ENCODE data around the gene CFAP210. TPM values are rescaled to one million over a fixed set of nuclear protein-coding genes. Genes with fewer than 3 reads are reported as not detected.

The CFAP210 gene
- total RNA-seq, 4 donors from 2014 or later = not detected

DNA sequence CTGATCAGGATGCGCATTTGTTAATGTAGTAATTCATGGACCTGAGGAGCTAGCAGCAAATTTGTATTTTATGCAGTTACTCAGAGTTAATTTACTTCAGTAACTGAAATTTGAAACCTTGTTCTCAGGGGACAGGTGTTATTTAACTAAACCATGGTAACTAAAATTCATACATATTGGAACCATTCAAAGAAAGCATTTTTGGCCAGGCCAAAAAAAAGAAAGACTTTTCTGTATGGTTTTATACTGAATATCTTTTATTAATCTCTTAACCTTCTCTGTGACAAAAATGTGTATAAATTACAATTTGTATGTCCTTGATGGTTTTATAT, 35.0 kb upstream of the CFAP210 start:
- Histone ChIP-seq H3K4me1 (peaks cover 5% of the 10 kb centered on the region), H3K9me3 (no peaks in the 10 kb centered on the region), H3K27me3 (no peaks in the 10 kb centered on the region), H3K36me3 (no peaks in the 10 kb centered on the region), H3K27ac (no peak overlapping the region), H3K4me3 (no peak overlapping the region)
- TF ChIP-seq POLR2AphosphoS5 (IDR thresholded peaks at IDR 0.05) = no peak
- TF ChIP-seq, protein P1, sequence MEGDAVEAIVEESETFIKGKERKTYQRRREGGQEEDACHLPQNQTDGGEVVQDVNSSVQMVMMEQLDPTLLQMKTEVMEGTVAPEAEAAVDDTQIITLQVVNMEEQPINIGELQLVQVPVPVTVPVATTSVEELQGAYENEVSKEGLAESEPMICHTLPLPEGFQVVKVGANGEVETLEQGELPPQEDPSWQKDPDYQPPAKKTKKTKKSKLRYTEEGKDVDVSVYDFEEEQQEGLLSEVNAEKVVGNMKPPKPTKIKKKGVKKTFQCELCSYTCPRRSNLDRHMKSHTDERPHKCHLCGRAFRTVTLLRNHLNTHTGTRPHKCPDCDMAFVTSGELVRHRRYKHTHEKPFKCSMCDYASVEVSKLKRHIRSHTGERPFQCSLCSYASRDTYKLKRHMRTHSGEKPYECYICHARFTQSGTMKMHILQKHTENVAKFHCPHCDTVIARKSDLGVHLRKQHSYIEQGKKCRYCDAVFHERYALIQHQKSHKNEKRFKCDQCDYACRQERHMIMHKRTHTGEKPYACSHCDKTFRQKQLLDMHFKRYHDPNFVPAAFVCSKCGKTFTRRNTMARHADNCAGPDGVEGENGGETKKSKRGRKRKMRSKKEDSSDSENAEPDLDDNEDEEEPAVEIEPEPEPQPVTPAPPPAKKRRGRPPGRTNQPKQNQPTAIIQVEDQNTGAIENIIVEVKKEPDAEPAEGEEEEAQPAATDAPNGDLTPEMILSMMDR (IDR thresholded peaks at IDR 0.05) = no peak
- no peak for TF ChIP-seq EP300 (IDR thresholded peaks at IDR 0.05)
- no peak for TF ChIP-seq POLR2A (IDR thresholded peaks at IDR 0.05)
- DNase-seq (ENCODE audit: low spot score in 2 of 2) = no peak
- 96% methylated on average over 1 of the region's 1 CpG for WGBS

DNA sequence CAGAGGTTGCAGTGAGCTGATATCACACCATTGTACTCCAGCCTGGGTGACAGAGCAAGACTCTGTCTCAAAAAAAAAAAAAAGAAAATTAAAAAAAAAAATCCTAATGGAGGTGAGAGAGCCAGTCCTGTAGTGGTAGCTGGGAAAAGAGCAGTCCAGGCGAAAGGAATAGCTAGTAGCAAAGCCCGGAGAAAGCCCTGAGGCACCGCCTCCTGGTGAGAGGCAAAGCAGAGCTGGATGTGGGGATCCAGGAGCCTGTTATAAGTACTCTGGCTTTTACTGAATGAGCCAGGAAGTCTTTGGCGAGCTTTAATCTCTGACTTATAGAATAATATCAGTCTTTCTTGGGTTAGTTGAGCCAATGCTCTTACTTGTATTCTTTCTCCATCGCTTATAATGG, 32.9 kb upstream of the CFAP210 start:
- Histone ChIP-seq H3K36me3 (no peaks in the 10 kb centered on the region), H3K9me3 (no peaks in the 10 kb centered on the region), H3K4me3 (no peak overlapping the region), H3K27ac (no peak overlapping the region), H3K4me1 (no peaks in the 10 kb centered on the region), H3K27me3 (no peaks in the 10 kb centered on the region)
- WGBS = 79% methylated on average over 5 of the region's 5 CpGs
- DNase-seq (ENCODE audit: low spot score in 2 of 2) = no peak
- no peak for TF ChIP-seq POLR2A (IDR thresholded peaks at IDR 0.05)
- no peak for TF ChIP-seq POLR2AphosphoS5 (IDR thresholded peaks at IDR 0.05)
- TF ChIP-seq, protein P1 (IDR thresholded peaks at IDR 0.05) = no peak
- TF ChIP-seq EP300 (IDR thresholded peaks at IDR 0.05) = no peak

DNA sequence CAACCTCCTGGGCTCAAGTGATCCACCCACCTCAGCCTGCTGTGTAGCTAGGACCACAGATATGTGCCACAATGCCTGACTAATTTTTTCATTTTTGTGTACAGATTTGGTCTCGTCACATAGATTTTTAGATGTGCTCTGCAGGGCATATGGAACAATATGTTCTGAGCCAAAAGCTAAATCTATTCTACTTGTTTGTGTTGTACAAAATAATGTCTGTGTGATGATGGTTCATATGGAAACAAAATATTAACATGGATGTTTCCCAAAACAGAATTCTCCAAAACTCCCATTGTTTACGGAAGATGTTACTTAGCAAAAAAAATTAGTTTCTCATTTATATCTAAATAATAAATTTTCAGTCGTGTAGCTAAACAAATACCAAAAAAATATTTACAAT, 26.8 kb upstream of the CFAP210 start:
- TF ChIP-seq POLR2AphosphoS5 (IDR thresholded peaks at IDR 0.05) = no peak
- no peak for TF ChIP-seq POLR2A (IDR thresholded peaks at IDR 0.05)
- no peak for TF ChIP-seq EP300 (IDR thresholded peaks at IDR 0.05)
- TF ChIP-seq, protein P1 (IDR thresholded peaks at IDR 0.05) = no peak
- Histone ChIP-seq H3K4me1 (peaks cover 7% of the 10 kb centered on the region), H3K36me3 (no peaks in the 10 kb centered on the region), H3K4me3 (no peak overlapping the region), H3K9me3 (no peaks in the 10 kb centered on the region), H3K27me3 (no peaks in the 10 kb centered on the region), H3K27ac (no peak overlapping the region)
- WGBS = 81% methylated on average over 3 of the region's 3 CpGs
- DNase-seq (ENCODE audit: low spot score in 2 of 2) = no peak

DNA sequence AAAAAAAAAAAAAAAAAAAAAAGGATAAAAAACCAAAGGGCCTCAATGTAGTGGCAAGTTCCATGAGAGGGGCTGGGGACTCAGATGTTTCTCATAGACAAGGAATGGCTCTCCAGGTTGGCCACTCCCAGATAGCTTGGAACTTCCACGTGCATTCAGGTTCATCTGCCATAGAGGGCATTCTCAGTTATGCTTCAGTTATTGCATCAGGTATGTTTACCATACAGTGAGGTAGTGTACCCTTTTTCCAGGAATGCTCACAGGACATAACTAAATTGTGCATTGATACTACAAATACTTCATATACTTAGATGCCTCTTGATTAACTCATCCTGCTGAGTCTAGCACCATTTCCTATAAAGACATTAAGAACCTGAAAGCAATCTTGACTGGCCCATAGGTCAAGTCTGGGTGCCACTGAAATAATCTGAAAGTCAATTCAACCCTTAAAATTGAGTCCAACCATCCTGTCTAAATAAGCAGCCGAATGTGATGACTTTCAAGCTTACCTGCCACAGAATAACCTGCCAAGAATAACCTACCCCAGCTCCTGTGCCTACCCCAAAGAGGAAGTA, 24.8 kb upstream of the CFAP210 start:
- Histone ChIP-seq H3K4me3 (no peak overlapping the region), H3K27me3 (no peaks in the 10 kb centered on the region), H3K4me1 (peaks cover 21% of the 10 kb centered on the region), H3K27ac (no peak overlapping the region), H3K9me3 (no peaks in the 10 kb centered on the region), H3K36me3 (no peaks in the 10 kb centered on the region)
- DNase-seq (ENCODE audit: low spot score in 2 of 2) = no peak
- TF ChIP-seq, protein P1 (IDR thresholded peaks at IDR 0.05) = no peak
- TF ChIP-seq POLR2AphosphoS5 (IDR thresholded peaks at IDR 0.05) (no peak), POLR2A (IDR thresholded peaks at IDR 0.05) (no peak), EP300 (IDR thresholded peaks at IDR 0.05) (no peak)
- WGBS = 74% methylated on average over 2 of the region's 2 CpGs

DNA sequence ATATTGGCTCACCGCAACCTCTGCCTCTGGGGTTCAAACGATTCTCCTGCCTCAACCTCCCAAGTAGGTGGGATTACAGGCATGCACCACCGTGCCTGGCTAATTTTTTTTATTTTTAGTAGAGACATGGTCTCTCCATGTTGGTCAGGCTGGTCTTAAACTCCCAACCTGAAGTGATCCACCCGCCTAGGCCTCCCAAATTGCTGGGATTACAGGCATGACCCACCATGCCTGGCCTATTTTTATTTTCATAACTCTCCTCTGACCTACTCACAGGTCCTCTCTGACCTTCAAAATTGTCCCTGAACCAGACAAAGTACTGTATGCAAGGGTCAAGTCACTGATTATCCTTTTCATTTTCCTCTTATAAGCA, 23.5 kb upstream of the CFAP210 start:
- H3K36me3 ChIP-seq = no peaks in the 10 kb centered on the region
- H3K27me3 ChIP-seq = no peaks in the 10 kb centered on the region
- H3K4me1 ChIP-seq = peaks cover 21% of the 10 kb centered on the region
- no peak for DNase-seq (ENCODE audit: low spot score in 2 of 2)
- H3K4me3 ChIP-seq = no peak overlapping the region
- no peak overlapping the region for H3K27ac ChIP-seq
- no peak for TF ChIP-seq POLR2A (IDR thresholded peaks at IDR 0.05)
- TF ChIP-seq EP300 (IDR thresholded peaks at IDR 0.05) = no peak
- TF ChIP-seq POLR2AphosphoS5 (IDR thresholded peaks at IDR 0.05) = no peak
- TF ChIP-seq, protein P1 (IDR thresholded peaks at IDR 0.05) = no peak
- 75% methylated on average over 4 of the region's 4 CpGs for WGBS
- H3K9me3 ChIP-seq = no peaks in the 10 kb centered on the region

Measured in suprapubic skin (tissue), 4 donors.